HepG2 (cell line): ENCODE measurements around the gene RETREG2. TPM values are rescaled to one million over a fixed set of nuclear protein-coding genes. Genes with fewer than 3 reads are reported as not detected.

Experiments
- CREM ChIP-seq, 2 experiments: sonication (generic) in 1 of 2; formaldehyde crosslinking in 1 of 2; IDR thresholded peaks; 2 replicates each; pipeline versions ENCODE4 v1.4.0 to v1.6.1; 2016 to 2020; ENCODE audit warnings: antibody characterized with exemption in 1 of 2, mild to moderate bottlenecking in 1 of 2, missing genetic modification reagents in 1 of 2
- NFE2L1 ChIP-seq: sonication (generic); formaldehyde crosslinking; IDR thresholded peaks from 2 replicates; pipeline ENCODE4 v1.4.0; 2020; ENCODE audit warnings: missing genetic modification reagents, mild to moderate bottlenecking, borderline replicate concordance
- TARDBP ChIP-seq: sonication (generic); formaldehyde crosslinking; IDR thresholded peaks from 2 replicates; pipeline ENCODE4 v1.8.0; 2022; ENCODE audit warnings: mild to moderate bottlenecking, missing genetic modification reagents
- polyA plus RNA-seq, 8 experiments: library from polyadenylated mRNA; depleted of rRNA in 3 of 8; stranded (reverse) in 7 of 8; unstranded in 1 of 8; fragments of >200 nt; fragmentation: Illumina TruSeq in 4 of 8; extraction: Trizol in 4 of 8; gene quantifications; 2 replicates each; pipeline versions ENCODE4 v1.2.1 to v1.2.3, GENCODE V29; 2011 to 2016; ENCODE audit warnings: low read depth in 4 of 8, missing spikeins in 1 of 8, mixed read lengths in 1 of 8; ENCODE audit not compliant: insufficient read depth in 1 of 8
- total RNA-seq, 5 experiments: library from RNA; depleted of rRNA; stranded (reverse); fragments of >200 nt; fragmentation: Illumina TruSeq; extraction: Trizol; gene quantifications; 2 replicates each; pipeline ENCODE4 v1.2.3, GENCODE V29; 2016; ENCODE audit warnings: low read depth in 1 of 5
- TF ChIP-seq, protein P1 (sequence below): sonication (generic); formaldehyde crosslinking; IDR thresholded peaks from 2 replicates; pipeline ENCODE4 v1.4.0; 2020; ENCODE audit warnings: missing genetic modification reagents, borderline replicate concordance
- TF ChIP-seq, protein P2 (sequence below): IDR thresholded peaks from 2 replicates; pipeline ENCODE4 v1.6.1; 2016; ENCODE audit warnings: low read depth, missing genetic modification reagents, missing compliant biosample characterization
- TF ChIP-seq, protein P3 (sequence below): sonication (generic); formaldehyde crosslinking; IDR thresholded peaks from 2 replicates; pipeline ENCODE4 v1.4.0; 2020; ENCODE audit warnings: missing genetic modification reagents, borderline replicate concordance
- TF ChIP-seq, protein P4 (sequence below): sonication (generic); formaldehyde crosslinking; IDR thresholded peaks from 2 replicates; pipeline ENCODE4 v1.5.0; 2020; ENCODE audit warnings: missing genetic modification reagents

RETREG2 gene
- total and polyA plus RNA-seq, 2 of the 13 experiments (the other 11 are each of a cell fraction or from before 2014, with no cell fraction given): 86.0 to 134 TPM

DNA sequence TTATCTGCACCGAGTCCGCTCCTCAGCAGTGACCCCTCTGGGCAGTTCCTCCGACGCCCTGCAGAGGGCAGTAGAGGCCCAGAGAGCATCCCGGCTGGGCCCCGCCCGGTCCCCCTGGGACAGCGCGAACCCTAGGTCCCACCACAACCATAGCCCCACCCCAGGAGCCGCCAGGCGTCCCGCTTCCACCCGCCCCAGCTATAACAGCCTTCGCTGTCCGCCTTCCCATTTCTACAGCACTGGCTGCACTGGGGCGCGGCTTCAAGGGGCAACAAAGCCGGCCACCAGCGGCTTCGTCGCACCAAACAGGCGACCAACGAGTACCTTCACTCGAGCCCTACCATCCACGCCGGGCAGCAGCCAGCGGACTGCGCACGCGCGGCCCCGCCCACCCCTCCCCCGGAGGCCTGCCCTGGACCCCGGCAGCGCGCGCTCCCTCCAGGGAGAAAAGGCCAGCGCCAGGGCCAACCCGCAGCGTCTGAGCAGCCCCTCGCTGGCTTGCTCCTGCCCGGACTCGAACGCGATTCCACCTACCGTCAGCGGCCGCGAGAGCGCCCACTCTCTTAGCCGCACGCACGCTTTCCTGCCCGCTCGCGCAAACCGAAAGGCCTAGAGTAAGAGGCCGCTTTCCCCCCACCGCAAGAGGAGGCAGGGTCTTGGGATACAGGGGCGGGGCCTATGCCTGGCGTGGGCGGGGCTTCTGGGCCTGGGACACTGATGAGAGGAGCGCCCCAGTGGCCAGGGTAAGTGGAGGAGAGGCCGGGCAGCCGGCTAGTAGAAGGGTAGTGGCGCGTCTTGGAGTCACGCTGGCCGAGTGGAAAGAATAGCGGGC is 17.7 kb upstream of the RETREG2 start, which contains the start of gene NHEJ1 (continued):
- TF ChIP-seq TARDBP (CRISPR knock-in tag): peak; percentile 95
- TF ChIP-seq, protein P1, sequence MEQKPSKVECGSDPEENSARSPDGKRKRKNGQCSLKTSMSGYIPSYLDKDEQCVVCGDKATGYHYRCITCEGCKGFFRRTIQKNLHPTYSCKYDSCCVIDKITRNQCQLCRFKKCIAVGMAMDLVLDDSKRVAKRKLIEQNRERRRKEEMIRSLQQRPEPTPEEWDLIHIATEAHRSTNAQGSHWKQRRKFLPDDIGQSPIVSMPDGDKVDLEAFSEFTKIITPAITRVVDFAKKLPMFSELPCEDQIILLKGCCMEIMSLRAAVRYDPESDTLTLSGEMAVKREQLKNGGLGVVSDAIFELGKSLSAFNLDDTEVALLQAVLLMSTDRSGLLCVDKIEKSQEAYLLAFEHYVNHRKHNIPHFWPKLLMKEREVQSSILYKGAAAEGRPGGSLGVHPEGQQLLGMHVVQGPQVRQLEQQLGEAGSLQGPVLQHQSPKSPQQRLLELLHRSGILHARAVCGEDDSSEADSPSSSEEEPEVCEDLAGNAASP (CRISPR knock-in tag): peak; percentile 75
- 0 out of 2 replicates have a peak, but pooled peaks have one; percentile 59 for TF ChIP-seq NFE2L1 (CRISPR knock-in tag)
- TF ChIP-seq, protein P2, sequence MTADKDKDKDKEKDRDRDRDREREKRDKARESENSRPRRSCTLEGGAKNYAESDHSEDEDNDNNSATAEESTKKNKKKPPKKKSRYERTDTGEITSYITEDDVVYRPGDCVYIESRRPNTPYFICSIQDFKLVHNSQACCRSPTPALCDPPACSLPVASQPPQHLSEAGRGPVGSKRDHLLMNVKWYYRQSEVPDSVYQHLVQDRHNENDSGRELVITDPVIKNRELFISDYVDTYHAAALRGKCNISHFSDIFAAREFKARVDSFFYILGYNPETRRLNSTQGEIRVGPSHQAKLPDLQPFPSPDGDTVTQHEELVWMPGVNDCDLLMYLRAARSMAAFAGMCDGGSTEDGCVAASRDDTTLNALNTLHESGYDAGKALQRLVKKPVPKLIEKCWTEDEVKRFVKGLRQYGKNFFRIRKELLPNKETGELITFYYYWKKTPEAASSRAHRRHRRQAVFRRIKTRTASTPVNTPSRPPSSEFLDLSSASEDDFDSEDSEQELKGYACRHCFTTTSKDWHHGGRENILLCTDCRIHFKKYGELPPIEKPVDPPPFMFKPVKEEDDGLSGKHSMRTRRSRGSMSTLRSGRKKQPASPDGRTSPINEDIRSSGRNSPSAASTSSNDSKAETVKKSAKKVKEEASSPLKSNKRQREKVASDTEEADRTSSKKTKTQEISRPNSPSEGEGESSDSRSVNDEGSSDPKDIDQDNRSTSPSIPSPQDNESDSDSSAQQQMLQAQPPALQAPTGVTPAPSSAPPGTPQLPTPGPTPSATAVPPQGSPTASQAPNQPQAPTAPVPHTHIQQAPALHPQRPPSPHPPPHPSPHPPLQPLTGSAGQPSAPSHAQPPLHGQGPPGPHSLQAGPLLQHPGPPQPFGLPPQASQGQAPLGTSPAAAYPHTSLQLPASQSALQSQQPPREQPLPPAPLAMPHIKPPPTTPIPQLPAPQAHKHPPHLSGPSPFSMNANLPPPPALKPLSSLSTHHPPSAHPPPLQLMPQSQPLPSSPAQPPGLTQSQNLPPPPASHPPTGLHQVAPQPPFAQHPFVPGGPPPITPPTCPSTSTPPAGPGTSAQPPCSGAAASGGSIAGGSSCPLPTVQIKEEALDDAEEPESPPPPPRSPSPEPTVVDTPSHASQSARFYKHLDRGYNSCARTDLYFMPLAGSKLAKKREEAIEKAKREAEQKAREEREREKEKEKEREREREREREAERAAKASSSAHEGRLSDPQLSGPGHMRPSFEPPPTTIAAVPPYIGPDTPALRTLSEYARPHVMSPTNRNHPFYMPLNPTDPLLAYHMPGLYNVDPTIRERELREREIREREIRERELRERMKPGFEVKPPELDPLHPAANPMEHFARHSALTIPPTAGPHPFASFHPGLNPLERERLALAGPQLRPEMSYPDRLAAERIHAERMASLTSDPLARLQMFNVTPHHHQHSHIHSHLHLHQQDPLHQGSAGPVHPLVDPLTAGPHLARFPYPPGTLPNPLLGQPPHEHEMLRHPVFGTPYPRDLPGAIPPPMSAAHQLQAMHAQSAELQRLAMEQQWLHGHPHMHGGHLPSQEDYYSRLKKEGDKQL: no peak
- TF ChIP-seq CREM (IDR thresholded peaks at IDR 0.05): no peak
- no peak for TF ChIP-seq CREM (CRISPR knock-in tag; IDR thresholded peaks at IDR 0.05)
- TF ChIP-seq, protein P3, sequence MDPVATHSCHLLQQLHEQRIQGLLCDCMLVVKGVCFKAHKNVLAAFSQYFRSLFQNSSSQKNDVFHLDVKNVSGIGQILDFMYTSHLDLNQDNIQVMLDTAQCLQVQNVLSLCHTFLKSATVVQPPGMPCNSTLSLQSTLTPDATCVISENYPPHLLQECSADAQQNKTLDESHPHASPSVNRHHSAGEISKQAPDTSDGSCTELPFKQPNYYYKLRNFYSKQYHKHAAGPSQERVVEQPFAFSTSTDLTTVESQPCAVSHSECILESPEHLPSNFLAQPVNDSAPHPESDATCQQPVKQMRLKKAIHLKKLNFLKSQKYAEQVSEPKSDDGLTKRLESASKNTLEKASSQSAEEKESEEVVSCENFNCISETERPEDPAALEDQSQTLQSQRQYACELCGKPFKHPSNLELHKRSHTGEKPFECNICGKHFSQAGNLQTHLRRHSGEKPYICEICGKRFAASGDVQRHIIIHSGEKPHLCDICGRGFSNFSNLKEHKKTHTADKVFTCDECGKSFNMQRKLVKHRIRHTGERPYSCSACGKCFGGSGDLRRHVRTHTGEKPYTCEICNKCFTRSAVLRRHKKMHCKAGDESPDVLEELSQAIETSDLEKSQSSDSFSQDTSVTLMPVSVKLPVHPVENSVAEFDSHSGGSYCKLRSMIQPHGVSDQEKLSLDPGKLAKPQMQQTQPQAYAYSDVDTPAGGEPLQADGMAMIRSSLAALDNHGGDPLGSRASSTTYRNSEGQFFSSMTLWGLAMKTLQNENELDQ (CRISPR knock-in tag): no peak; the same call in 1 of the 2 replicates
- TF ChIP-seq, protein P4, sequence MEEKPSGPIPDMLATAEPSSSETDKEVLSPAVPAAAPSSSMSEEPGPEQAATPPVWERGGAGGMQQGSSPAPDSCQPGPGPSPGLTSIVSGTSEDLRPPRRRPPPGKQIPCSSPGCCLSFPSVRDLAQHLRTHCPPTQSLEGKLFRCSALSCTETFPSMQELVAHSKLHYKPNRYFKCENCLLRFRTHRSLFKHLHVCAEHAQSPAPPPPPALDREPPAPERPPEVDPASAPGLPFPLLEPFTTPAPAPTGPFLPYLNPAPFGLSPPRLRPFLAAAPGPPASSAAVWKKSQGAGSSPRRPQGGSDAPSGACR: peak; percentile 78; the same call in 1 of the 2 replicates
